T-helper 22 cell (primary cell): ENCODE results near the gene OR4E2.
"Not testable (repeated sequence)": the region's sequence is repeated elsewhere in the genome, so short reads cannot be mapped to it uniquely, and the experiment has no call there.

Source experiments
- DNase-seq: peaks from one replicate; pipeline ENCODE4 v3.0.0-alpha.2; 2020; ENCODE audit warnings: low read depth

OR4E2 gene

DNA sequence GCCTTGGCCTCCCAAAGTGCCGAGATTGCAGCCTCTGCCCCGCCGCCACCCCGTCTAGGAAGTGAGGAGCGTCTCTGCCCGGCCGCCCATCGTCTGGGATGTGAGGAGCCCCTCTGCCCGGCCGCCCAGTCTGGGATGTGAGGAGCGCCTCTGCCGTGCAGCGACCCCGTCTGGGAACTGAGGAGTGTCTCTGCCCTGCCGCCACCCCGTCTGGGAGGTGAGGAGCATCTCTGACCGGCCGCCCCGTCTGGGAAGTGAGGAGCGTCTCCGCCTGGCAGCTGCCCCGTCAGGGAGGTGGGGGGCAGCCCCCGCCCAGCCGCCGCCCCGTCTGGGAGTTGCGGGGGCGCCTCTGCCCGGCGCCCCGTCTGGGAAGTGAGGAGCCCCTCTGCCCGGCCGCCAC is 44.0 kb downstream of the OR4E2 start:
- DNase-seq: not testable (repeated sequence)

DNA sequence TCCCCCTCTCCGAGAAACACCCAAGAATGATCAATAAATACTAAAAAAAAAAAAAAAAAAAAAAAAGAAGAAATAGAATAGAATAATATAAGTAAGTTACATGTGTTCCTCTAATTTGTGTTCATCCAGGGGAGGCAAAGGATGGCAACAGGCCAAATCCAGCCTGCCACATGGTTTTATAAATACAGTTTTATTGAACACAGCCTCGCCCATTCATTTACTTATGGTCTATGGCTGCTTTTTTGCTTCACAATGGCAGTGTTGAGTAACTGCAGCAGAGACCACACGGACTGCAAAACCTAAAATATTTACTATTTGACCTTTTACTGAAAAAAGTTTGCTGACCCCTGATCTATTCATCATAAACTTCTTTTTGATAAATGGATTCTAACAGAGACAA is 44.9 kb downstream of the OR4E2 start:
- DNase-seq: not testable (repeated sequence)

DNA sequence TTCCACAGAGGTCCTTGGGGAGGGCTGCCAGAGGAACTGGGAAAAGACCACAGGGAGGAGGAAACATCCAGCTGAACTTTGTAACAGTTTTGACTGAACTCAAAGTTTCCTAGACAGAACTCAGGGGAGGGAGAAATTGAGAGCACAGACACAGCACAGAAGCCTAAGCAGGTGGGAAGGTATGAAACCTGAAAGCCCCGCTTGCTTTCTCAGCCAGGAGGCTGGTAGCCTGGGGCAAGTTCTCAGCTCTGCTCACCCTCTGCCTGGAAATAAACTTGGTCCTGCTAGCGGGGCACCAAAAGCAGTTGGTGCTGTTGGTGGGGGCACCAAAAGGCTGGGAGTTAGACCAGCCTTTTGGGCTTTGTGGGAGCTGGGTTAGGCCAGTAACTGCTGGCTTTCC is 45.9 kb downstream of the OR4E2 start:
- DNase-seq: no peak

DNA sequence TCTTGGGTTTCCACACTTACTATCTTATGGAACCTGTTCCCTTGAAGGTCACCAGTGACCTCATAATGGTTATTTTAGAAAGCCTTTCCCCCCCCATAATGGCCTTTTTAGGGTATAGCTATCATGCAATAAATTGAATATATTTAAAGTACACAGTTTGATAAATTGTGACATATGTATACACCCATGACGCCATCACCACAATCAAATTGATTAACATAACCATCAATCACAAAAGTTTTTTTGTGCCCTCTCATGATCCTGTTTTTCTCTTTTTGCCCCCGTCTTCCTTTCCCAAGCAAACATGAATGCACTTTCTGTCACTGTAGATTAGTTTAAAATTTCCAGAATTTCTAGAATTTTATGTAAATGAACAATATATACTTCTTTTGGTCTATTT is 48.7 kb downstream of the OR4E2 start:
- no peak for DNase-seq

DNA sequence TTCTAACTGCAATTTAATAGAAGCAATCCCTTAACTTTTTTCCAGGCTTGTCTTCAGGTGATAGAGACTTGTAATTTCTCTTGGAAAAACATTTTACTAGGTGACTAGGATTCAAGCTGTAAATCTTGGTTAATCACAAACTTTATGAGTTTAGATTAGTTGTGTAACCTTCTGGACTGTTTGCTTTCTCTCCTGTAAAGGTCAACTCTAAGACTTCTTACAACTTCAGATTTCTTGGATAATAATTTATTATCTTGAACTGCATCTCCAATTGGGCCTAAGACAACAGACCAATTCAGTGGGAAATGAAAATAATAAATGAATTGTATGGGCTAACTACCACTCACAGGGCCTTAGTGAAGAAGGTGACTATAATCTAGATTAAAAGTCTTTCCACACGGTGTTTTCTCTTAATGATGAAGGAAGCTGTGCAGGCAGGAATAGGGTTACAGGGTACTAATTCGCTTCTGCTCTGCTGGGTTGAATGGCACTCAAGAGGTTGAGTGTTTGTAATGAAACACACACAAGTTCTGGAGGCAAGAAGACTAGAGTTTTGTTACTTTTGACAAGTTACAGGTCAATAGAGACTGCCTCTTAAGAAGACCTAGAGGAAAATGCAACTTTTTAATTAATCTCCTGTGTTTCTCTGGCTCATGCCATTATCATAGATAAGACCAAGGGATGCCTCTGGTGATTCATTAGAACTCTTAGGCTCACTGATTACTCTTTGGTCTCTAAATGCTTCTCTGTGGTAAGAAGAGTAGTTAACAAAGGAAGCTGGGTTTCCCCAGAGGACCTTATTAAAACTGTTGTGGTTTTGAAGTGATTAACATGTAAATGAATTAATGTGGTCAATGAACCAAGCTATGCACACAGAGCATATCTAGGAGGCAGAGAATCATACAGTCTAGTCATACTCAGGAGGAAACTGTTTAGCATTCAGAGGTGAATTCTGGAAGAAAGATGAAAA is 50.0 kb downstream of the OR4E2 start:
- DNase-seq: no peak

DNA sequence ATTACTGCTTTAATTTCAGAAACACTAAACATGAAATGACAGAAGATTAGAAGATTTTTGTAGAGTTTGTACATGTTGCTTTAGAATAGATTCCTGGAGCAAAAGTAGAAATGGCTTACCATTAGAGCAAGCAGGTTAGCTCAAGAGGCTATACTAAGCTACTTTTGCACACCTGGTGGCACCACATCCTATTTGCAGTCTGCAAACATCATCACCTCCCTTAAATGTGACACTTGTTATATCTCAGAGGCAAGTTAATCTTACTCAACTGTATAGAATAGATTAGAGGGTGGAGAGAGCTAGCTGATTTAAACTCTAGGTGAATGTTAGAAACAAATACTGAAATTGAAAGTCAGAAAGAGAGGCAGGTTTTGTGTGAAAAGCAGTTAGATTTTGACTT is 50.7 kb downstream of the OR4E2 start:
- DNase-seq: no peak

DNA sequence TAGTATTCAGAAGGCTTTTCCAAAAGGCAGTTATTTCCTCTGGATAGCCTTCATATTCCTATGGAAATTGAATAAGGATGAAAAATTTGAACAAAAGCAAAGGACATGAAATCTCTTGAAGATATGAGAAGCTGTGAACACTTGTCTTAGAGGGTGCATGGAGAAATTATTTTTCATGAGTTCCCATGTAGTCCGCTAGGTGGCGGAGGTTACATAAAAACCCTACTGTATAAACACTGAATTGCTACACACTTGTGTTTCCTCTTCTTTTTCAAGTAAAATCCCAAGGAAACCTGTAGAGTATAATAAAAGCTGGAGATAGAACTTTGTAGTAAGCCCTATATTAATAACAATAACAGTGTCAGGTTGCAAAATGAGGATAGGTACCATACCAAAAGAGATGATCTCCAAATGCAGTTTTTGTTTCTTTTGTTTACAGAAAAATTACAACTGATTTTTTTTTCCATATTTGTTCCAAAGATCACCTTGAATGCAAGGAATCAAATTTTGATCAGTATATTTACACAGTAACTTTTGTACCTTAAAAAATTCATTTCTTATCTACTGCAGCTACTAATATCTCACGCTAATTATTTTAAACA is 57.8 kb downstream of the OR4E2 start:
- no peak for DNase-seq

DNA sequence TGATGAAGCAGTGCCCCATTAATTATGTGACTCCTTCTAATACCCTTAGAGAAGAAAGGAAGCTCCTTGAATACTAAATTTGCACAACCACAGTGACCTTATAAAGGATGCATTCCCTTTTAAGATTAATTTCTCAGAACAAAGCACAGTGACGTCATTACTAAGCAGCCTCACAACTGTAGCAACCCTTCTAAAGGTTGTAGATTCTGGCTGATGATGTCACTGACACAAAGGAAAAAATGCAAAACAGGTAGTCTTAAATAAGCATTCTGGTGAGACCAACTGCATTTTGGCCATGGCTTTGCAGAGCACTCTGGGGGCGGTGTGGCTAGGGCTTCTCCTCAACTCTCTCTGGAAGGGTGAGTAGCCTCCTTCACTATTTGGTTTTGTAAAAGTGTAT is 58.4 kb downstream of the OR4E2 start:
- no peak for DNase-seq

DNA sequence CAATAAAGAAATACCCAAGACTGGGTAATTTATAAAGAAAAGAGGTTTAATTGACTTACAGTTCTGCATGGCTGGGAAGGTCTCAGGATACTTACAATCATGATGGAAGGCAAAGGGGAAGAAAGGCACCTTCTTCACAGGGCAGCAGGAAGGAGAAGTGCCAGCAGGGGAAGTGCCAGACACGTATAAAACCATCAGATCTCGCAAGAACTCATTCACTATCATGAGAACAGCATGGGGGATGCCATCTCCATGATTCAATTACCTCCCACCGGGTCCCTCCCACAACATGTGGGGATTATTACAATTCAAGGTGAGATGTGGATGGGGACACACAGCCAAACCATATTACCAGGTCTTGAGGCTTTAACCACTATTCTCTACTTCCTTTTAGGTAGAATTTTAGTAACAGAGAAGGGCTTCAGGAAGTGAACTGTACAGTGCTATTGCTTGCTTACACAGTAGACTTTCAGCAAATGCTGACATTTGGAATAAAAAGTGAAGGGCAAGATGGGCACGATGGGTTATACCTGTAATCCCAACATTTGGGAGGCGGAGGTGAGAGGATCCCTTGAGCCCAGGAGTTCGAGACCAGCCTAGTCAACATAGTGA is 60.8 kb downstream of the OR4E2 start:
- no peak for DNase-seq
